ENCODE results near the gene PARD3B.

The PARD3B gene

GRCh38 chr2:205658068-205658467 lies 1112.8 kb downstream of the PARD3B start:
- H3K27ac ChIP-seq, result no peak overlapping the region
- H3K4me1 ChIP-seq (ENCODE audit: control insufficient read depth in 1 of 2, insufficient read depth in 1 of 2, low read depth in 1 of 2, low read length in 1 of 2), result no peaks in the 10 kb centered on the region
- no peak overlapping the region for H3K4me3 ChIP-seq (ENCODE audit: low read depth in 1 of 2, low read length in 1 of 2)
- TF ChIP-seq CTCF (IDR thresholded peaks at IDR 0.05), result no peak
- no peaks in the 10 kb centered on the region for H3K9me3 ChIP-seq
- H3K36me3 ChIP-seq, result no peaks in the 10 kb centered on the region
- peaks cover 5% of the 10 kb centered on the region for H3K27me3 ChIP-seq

DNA sequence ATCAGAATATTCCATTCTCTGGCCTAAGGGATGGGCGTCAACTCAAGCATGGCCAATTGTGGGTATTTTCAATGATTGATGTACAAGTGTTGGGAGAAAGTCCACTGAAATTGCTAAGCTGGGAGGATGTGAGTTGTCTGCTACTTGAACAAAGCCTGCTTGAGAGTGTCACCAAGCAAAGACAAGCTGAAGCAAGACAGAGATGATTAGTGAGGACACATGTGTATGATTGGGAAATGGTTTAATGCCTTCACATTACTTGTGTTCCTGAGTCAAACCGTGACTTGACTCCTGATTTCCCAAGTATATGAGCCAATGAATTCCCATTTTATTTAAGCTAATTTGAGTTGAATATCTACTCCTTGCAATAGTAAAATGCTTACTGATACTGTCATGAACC lies 1113.3 kb downstream of the PARD3B start:
- no peaks in the 10 kb centered on the region for H3K36me3 ChIP-seq
- no peak overlapping the region for H3K4me3 ChIP-seq (ENCODE audit: low read depth in 1 of 2, low read length in 1 of 2)
- H3K9me3 ChIP-seq, result no peaks in the 10 kb centered on the region
- no peak for TF ChIP-seq CTCF (IDR thresholded peaks at IDR 0.05)
- peaks cover 5% of the 10 kb centered on the region for H3K27me3 ChIP-seq
- H3K27ac ChIP-seq, result no peak overlapping the region
- no peaks in the 10 kb centered on the region for H3K4me1 ChIP-seq (ENCODE audit: control insufficient read depth in 1 of 2, insufficient read depth in 1 of 2, low read depth in 1 of 2, low read length in 1 of 2)

DNA sequence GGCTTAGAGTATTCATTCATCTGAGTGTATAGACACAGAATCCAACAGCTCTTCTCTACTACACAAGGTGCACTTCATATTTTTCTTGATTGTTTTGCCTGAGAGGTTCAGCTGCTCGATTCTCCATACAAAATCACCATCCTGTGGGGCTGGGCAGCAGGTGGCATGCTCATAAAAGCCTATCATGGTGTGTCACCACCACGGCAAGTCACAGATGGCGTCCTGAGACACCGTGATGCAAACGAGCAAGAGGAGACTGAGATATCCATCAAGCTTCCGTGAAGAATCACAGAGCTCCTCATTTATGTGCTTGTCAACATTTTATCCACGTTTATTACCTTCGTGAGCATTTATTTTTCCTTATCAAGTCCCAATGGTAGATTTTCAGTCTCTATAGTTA lies 1114.6 kb downstream of the PARD3B start:
- Histone ChIP-seq H3K27me3 (peaks cover 5% of the 10 kb centered on the region), H3K9me3 (no peaks in the 10 kb centered on the region), H3K4me3 (ENCODE audit: low read depth in 1 of 2, low read length in 1 of 2) (no peak overlapping the region), H3K4me1 (ENCODE audit: control insufficient read depth in 1 of 2, insufficient read depth in 1 of 2, low read depth in 1 of 2, low read length in 1 of 2) (no peaks in the 10 kb centered on the region), H3K27ac (no peak overlapping the region), H3K36me3 (no peaks in the 10 kb centered on the region)
- no peak for TF ChIP-seq CTCF (IDR thresholded peaks at IDR 0.05)

DNA sequence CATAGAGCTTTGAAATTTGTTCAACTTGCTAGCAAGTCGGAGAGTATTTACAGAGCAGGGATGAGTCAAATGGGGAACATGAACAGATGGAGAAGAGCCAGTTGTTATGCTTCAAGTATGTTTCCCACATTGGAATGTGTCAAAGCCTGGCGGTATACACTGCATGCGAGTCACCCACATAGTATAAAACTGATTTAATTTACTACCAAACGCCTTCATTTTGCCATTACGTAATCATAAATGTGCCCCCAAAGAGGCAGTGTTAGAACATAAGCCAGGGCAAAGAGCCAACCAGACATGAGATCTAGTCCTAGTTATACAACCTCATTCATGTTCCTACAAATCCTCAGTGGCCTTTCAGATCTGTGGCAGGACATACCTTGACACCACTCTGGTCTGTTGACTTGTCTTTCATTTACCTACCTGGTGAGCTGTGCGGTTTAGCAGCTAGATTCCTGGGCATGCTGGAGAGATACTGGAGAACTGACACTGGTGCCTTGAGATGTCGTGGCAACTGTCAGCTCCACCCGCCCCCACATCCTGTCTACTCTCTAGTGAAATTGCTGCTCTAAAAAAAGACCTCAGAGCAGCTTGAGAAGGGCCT lies 1115.3 kb downstream of the PARD3B start:
- TF ChIP-seq CTCF (IDR thresholded peaks at IDR 0.05), result no peak
- Histone ChIP-seq H3K4me3 (ENCODE audit: low read depth in 1 of 2, low read length in 1 of 2) (no peak overlapping the region), H3K27me3 (peaks cover 5% of the 10 kb centered on the region), H3K4me1 (ENCODE audit: control insufficient read depth in 1 of 2, insufficient read depth in 1 of 2, low read depth in 1 of 2, low read length in 1 of 2) (no peaks in the 10 kb centered on the region), H3K27ac (no peak overlapping the region), H3K9me3 (no peaks in the 10 kb centered on the region), H3K36me3 (no peaks in the 10 kb centered on the region)

DNA sequence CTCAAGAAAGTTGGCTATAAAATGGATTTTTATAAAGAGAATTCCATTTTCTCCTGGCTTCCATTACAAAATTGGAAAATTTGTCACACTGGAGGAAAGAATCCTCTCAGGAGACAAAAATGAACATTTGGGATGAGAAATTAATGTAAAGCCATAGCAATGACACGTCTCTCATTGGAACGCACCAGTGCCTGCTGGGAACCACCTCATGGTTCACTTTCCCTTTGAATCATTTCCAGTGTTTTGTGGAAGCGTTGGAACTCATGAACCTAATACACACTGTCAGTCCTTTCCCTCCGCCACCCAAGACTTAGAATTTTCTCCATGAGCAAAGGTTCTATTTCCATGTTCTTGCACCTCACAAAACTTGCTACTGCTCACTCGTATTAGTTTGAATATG lies 1116.0 kb downstream of the PARD3B start:
- TF ChIP-seq CTCF (IDR thresholded peaks at IDR 0.05), result no peak
- Histone ChIP-seq H3K4me3 (ENCODE audit: low read depth in 1 of 2, low read length in 1 of 2) (no peak overlapping the region), H3K27ac (no peak overlapping the region), H3K4me1 (ENCODE audit: control insufficient read depth in 1 of 2, insufficient read depth in 1 of 2, low read depth in 1 of 2, low read length in 1 of 2) (no peaks in the 10 kb centered on the region), H3K9me3 (no peaks in the 10 kb centered on the region), H3K27me3 (peaks cover 5% of the 10 kb centered on the region), H3K36me3 (no peaks in the 10 kb centered on the region)
